ENCODE measurements around the gene SLX1A. TPM values are rescaled to one million over a fixed set of nuclear protein-coding genes. Genes with fewer than 3 reads are reported as not detected.

Gene SLX1A
- total and polyA plus RNA-seq, 2 of the 4 experiments (the other 2 are of a cell fraction) = 8.4 to 35.1 TPM

GRCh38 chr16:30152517-30152916 is 41.2 kb upstream of the SLX1A start:
- no peak overlapping the region for H4K5ac ChIP-seq (ENCODE audit: low read depth, low read length)
- in situ Hi-C loops (cut with MboI; ENCODE audit: low sequenced_read_pairs) (loop anchor here (5.0 kb wide), 1 partner anchor 55 kb away; the partner anchor contains the start of gene YPEL3), intact Hi-C loops (cut with micrococcal nuclease) (no loop called here), dilution Hi-C loops (cut with HindIII; ENCODE audit: low sequenced_read_pairs, unreplicated experiment) (no loop called here)
- no peaks in the 10 kb centered on the region for H4K20me1 ChIP-seq (ENCODE audit: insufficient read depth, low read length)
- no peak overlapping the region for H3K4me3 ChIP-seq (ENCODE audit: insufficient read depth, low read depth, low read length)
- H3K79me1 ChIP-seq (ENCODE audit: low read depth in 1 of 2, low read length in 2 of 2) = no peaks in the 10 kb centered on the region
- H2BK5ac ChIP-seq (ENCODE audit: low read depth, low read length, poor library complexity, severe bottlenecking) = no peak overlapping the region
- peaks cover 10% of the 10 kb centered on the region for H3K9me3 ChIP-seq (ENCODE audit: control insufficient read depth, insufficient read depth, low read length)
- H3K56ac ChIP-seq (ENCODE audit: extremely low read depth, insufficient read depth, low read length) = no peak overlapping the region
- no peak overlapping the region for H3K14ac ChIP-seq (replicated peaks; ENCODE audit: low read depth, low read length)
- TF ChIP-seq RAD21 (IDR thresholded peaks at IDR 0.05; ENCODE audit: low read length) = no peak
- TF ChIP-seq POLR2A (IDR thresholded peaks at IDR 0.05; ENCODE audit: low read depth, low read length) = no peak
- no peak for TF ChIP-seq CEBPB (IDR thresholded peaks at IDR 0.05; ENCODE audit: low read depth, low read length)
- TF ChIP-seq MAZ (IDR thresholded peaks at IDR 0.05; ENCODE audit: borderline replicate concordance, low read depth, low read length) = no peak
- no peak for TF ChIP-seq RFX5 (IDR thresholded peaks at IDR 0.05; ENCODE audit: low read depth, low read length)
- TF ChIP-seq MAFK (IDR thresholded peaks at IDR 0.05; ENCODE audit: low read depth, low read length) = no peak
- no peak for TF ChIP-seq CTCF (conservative IDR thresholded peaks at IDR 0.05; ENCODE audit: low read depth, low read length)
- TF ChIP-seq MXI1 (IDR thresholded peaks at IDR 0.05; ENCODE audit: borderline replicate concordance, low read depth, low read length) = no peak
- no peak for TF ChIP-seq FOS (IDR thresholded peaks at IDR 0.05; ENCODE audit: low read depth, low read length)
- TF ChIP-seq ELK1 (IDR thresholded peaks at IDR 0.05; ENCODE audit: borderline replicate concordance, low read depth, low read length) = no peak
- no peak for TF ChIP-seq BHLHE40 (IDR thresholded peaks at IDR 0.05; ENCODE audit: low read depth, low read length)
- TF ChIP-seq CHD1 (IDR thresholded peaks at IDR 0.05; ENCODE audit: low read depth, low read length) = no peak
- no peak for TF ChIP-seq RCOR1 (IDR thresholded peaks at IDR 0.05; ENCODE audit: insufficient replicate concordance, low read length)
- TF ChIP-seq SMC3 (IDR thresholded peaks at IDR 0.05; ENCODE audit: low read depth, low read length) = no peak
- TF ChIP-seq USF2 (IDR thresholded peaks at IDR 0.05; ENCODE audit: low read depth, low read length) = no peak
- no peak for TF ChIP-seq NFE2L2 (IDR thresholded peaks at IDR 0.05; ENCODE audit: low read depth, low read length)
- WGBS, 2 experiments (ENCODE audit: extremely low coverage in 2 of 2, insufficient read length in 1 of 2) = no CpG with 5 or more reads among the region's 9 CpGs
- DNase-seq = no peak
- no peak overlapping the region for H2AK9ac ChIP-seq (replicated peaks; ENCODE audit: low read depth, low read length, poor library complexity)
- no peak overlapping the region for H3K4me2 ChIP-seq (ENCODE audit: low read depth, low read length)
- no peak overlapping the region for H2AFZ ChIP-seq (replicated peaks; ENCODE audit: low read length, poor library complexity)
- ChIA-PET CTCF (no interaction called here), POLR2A (ENCODE audit: unreplicated experiment) (no interaction called here)
- H3K4me1 ChIP-seq (ENCODE audit: control insufficient read depth, insufficient read depth, low read length) = no peaks in the 10 kb centered on the region
- no peak overlapping the region for H3K27ac ChIP-seq (ENCODE audit: insufficient read depth, low read length)
- H3K23ac ChIP-seq (ENCODE audit: low read depth, low read length) = no peak overlapping the region
- no peak overlapping the region for H3K9ac ChIP-seq (ENCODE audit: low read depth, low read length)
- H3K36me3 ChIP-seq (ENCODE audit: control insufficient read depth, insufficient read depth, low read length) = no peaks in the 10 kb centered on the region
- no peak for ATAC-seq (ENCODE audit: low read depth)
- H4K91ac ChIP-seq (ENCODE audit: insufficient read depth, low read depth, low read length) = no peak overlapping the region
- no TSS peak for BruUV-seq (replicated peaks)
- no peaks in the 10 kb centered on the region; the same call in 1 of the 2 replicates for H3K27me3 ChIP-seq (ENCODE audit: control insufficient read depth, insufficient read depth, low read length)
- no peak overlapping the region for H3K4ac ChIP-seq (ENCODE audit: low read depth, low read length)
- H2BK120ac ChIP-seq (ENCODE audit: low read depth, low read length) = no peak overlapping the region
- H4K8ac ChIP-seq (ENCODE audit: low read depth in 2 of 2, low read length in 2 of 2) = no peak overlapping the region
- no peaks in the 10 kb centered on the region for H3K9me1 ChIP-seq (ENCODE audit: insufficient read depth, low read length)
- H2AK5ac ChIP-seq (ENCODE audit: low read depth, low read length) = no peak overlapping the region
- H2BK20ac ChIP-seq (ENCODE audit: low read depth, low read length) = no peak overlapping the region
- no peak overlapping the region for H2BK15ac ChIP-seq (ENCODE audit: low read depth, low read length)
- H3K18ac ChIP-seq (ENCODE audit: low read depth, low read length) = no peak overlapping the region
